Measurements from ENCODE around the gene AGBL5.

Gene AGBL5, protein sequence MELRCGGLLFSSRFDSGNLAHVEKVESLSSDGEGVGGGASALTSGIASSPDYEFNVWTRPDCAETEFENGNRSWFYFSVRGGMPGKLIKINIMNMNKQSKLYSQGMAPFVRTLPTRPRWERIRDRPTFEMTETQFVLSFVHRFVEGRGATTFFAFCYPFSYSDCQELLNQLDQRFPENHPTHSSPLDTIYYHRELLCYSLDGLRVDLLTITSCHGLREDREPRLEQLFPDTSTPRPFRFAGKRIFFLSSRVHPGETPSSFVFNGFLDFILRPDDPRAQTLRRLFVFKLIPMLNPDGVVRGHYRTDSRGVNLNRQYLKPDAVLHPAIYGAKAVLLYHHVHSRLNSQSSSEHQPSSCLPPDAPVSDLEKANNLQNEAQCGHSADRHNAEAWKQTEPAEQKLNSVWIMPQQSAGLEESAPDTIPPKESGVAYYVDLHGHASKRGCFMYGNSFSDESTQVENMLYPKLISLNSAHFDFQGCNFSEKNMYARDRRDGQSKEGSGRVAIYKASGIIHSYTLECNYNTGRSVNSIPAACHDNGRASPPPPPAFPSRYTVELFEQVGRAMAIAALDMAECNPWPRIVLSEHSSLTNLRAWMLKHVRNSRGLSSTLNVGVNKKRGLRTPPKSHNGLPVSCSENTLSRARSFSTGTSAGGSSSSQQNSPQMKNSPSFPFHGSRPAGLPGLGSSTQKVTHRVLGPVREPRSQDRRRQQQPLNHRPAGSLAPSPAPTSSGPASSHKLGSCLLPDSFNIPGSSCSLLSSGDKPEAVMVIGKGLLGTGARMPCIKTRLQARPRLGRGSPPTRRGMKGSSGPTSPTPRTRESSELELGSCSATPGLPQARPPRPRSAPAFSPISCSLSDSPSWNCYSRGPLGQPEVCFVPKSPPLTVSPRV
- 9.2 to 14.3 reads per million in 2 experiments for total RNA-seq

GRCh38 chr2:27050996-27051901, at the start of gene AGBL5:
Gene AGBL5, plus strand, starts transcription at chr2:27051668. Its CDS starts 1,291 bp downstream, at chr2:27052959.
- peak; percentile 94 for DNase-seq (ENCODE audit: low read depth)

GRCh38 chr2:27001950-27002349, 49.5 kb upstream of the AGBL5 start:
- DNase-seq (ENCODE audit: low read depth): no peak

- no peak for DNase-seq (ENCODE audit: low read depth)
Measured at GRCh38 chr2:27003007-27003406, 48.5 kb upstream of the AGBL5 start.

GRCh38 chr2:27003857-27004256, 47.6 kb upstream of the AGBL5 start:
- no peak for DNase-seq (ENCODE audit: low read depth)

GRCh38 chr2:27006602-27007415, 44.7 kb upstream of the AGBL5 start:
- no peak for DNase-seq (ENCODE audit: low read depth)

DNA sequence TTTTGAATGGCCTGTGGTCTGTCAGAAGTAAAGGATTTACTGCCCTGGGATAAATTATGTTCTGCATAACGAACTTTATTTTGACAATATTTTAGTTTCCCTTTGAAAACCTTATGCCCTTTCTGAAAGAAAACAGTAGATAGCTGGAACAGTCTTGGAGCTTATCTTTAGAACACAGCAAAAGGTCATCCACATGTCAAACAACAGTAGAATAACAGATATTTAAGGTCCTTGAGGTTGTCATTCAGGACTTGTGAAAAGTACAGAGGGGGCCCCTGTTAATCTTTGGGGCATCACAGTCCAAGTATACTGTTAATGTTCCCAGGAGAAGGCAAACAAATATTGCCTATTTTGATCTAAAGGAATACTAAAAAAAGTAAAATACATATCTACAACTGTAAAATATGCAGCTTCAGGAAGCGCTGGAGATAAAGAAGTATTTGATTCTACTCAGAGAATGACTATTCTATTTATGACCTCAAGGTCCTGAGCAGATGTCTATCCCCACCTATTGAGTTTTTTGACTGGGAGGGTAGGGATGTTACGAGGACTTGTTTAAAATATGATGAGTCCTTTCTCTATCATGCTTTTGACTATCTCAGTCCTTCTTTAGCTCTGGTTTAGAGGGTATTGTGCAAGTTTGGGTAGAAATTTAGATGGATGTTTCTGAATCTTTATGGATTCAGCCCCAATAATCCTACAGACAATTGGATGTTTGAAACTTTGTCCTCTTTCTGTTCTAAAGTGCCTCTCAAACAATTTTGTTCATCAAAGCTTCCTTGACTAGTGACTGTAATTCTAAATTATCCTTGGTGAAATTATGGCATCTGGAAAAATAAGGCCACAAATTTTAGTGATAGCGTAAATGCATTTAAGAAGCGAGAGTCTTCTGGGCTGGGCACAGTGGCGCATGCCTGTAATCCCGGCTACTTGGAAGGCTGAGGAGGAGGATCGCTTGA, 43.8 kb upstream of the AGBL5 start:
- no peak for DNase-seq (ENCODE audit: low read depth)

DNA sequence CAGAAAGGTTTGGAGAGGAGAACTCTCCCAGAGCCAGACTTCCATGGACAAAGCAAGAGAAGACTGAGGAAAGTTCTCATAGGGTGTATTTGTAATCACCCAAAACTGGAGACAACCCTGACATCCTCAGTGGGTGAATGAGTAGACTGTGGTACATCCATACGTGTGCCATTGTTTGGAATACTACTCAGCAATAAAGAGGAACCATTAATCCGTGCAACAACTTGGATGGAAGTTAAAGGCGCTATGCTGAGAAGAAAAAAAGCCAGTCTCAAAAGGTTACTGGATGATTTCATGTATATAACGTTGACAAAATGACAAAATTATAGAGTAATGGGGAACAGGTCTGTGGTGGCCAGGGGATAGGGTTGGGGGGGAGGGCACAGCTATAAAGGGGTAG, 42.8 kb upstream of the AGBL5 start:
- no peak for DNase-seq (ENCODE audit: low read depth)

DNA sequence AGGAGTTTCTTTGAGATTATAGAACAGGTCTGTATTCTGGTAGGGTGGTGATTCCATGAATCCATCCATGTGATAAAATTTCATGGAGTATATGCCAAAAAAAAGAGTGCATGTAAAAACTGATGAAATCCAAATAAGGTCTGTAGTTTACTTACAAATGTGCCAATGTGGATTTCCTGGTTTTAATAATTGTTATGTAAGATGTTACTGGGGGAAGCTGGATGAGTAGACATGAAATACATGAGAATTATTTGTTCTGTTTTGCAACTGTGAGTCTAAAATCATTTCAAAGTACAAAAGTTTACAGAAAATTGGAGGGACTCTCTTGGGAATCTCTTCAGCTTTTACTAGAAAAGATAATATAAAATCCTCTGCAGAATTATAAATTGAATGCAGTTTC, 42.4 kb upstream of the AGBL5 start:
- DNase-seq (ENCODE audit: low read depth): no peak

- DNase-seq (ENCODE audit: low read depth): no peak
Measured at GRCh38 chr2:27009716-27010115, 41.8 kb upstream of the AGBL5 start.

- no peak for DNase-seq (ENCODE audit: low read depth)
Measured at GRCh38 chr2:27010139-27010538, 41.3 kb upstream of the AGBL5 start.

DNA sequence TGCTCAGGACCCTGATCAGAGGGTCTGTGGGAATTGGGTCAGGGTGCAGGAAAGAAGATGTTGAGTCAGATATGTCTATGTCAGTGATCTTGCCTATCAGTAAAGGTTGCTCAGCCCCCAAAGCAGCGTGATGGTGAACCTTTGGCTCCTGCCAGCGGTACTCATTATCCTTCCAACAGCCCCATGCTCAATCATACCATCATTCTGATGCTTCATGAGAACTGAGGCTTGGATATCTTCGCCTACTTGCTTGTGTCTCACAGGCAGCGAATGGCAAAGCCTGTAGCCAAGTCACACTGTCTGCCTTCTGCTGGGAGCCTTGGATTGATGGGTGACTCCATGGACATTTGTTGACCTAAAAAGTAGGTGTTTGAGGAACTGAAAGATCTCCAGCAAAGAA, 37.7 kb upstream of the AGBL5 start:
- DNase-seq (ENCODE audit: low read depth): no peak

DNA sequence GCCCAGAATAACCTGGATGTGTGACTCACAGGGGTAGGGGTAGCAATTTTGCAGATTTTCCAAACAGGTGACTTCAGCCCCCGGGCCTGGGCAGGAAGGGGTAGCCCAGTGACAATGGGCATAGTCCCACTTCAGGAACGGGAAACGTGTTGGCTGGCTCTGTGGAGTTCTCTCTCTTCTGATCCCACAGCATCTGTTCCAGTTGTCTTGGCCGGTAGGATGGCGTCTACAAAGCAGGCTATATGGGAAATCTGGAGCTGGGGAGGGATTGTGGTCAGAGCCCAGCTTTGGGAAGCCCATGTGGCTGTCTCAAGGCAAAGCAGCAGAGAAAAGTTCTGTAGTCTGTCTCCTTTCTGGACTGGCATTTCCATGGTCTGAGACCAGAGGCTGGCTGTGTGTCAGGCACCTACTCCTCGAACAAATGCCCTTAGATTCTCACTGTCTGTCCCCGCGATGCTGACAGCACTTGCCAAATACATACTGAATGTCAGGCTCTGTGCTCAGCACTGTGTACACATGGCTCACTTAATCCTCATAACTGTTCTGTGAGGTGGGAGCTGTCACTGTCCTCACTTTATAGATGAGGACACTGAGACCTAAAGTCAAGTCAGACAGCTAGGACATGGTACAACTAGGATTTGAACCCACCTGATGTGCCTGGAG, 36.6 kb upstream of the AGBL5 start:
- no peak for DNase-seq (ENCODE audit: low read depth)

GRCh38 chr2:27016801-27017325, 34.6 kb upstream of the AGBL5 start:
- DNase-seq (ENCODE audit: low read depth): peak; percentile 18

- DNase-seq (ENCODE audit: low read depth): no peak
Measured at GRCh38 chr2:27018142-27018541, 33.3 kb upstream of the AGBL5 start.

DNA sequence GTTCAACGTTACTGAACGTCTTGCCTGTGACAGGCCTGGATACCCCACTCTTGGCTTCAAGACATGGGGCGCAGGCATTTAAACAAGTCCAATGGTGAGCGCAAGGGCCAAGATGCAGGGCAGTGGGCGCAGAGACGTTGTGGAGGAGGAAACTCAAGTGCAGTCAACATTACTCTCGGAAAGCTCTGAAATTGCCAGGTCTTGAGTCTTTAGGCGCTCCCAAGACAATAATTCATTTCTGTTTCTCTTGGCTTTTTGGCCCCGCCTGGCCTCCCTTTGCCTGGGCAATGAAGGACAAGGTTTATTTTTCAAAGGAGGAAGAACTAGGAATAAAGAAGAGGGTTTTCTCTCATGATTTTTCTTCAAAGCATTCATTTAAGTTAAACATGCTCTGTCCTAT, 32.0 kb upstream of the AGBL5 start:
- no peak for DNase-seq (ENCODE audit: low read depth)

- no peak for DNase-seq (ENCODE audit: low read depth)
Measured at GRCh38 chr2:27019931-27020855, 31.3 kb upstream of the AGBL5 start.

DNA sequence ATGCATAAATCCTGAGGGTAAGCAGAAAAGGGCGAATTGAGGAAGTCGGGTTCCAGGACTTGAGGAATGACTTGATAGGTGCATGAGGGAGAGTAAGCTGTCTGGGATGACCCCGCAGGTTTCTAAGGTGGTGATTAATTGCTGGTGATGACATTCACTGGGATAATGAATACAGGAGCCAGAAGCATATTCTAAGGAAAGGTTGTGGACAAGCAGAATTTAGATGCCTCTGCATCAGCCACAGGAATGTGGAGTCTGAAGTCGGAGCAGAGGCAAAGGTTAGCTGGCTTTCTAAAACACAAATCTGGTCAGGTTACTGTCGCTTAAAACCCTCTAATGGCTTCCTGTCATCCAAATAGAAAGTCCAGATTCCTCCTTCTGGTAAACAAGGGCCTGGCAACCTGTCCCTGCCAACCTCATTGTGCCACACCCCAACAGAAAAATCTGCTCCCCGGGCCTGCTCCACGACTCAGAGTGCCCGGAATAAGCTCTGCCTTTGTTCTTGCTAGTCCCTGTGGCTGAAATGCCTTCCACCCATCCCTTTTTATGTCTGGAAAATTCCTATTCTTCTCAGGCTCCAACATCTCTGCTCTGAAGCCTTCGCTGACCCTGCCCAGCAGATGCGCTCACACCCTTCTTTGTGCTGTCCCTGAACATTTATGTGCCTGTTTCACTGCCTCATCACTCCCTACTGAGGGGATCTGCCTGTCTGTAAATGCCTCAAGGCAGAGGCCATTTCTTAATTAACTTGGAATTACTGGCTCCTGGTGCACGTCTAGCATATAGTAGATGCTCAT, 30.0 kb upstream of the AGBL5 start:
- no peak for DNase-seq (ENCODE audit: low read depth)

Data from T follicular helper cell (primary cell).